Neural cell (in vitro differentiated cells): ENCODE measurements around the gene GRB7.

ENCODE experiments used
- CTCF ChIP-seq: fragments of 450-650 bp; IDR thresholded peaks from 2 replicates; pipeline ENCODE4 v1.5.1; 2014; ENCODE audit warnings: antibody characterized with exemption, mild to moderate bottlenecking, moderate library complexity; ENCODE audit not compliant: poor library complexity, severe bottlenecking
- EP300 ChIP-seq: fragments of 450-650 bp; conservative IDR thresholded peaks from 2 replicates; pipeline ENCODE4 v1.6.1; 2014; ENCODE audit warnings: antibody characterized with exemption, mild to moderate bottlenecking, moderate library complexity; ENCODE audit not compliant: poor library complexity, severe bottlenecking
- EZH2 ChIP-seq: fragments of 200-600, 300-800 bp; shearing (Covaris generic), sonication (generic); IDR thresholded peaks from 2 replicates; pipeline ENCODE4 v1.6.1; 2014; ENCODE audit warnings: antibody characterized with exemption, low read length, borderline replicate concordance, mild to moderate bottlenecking; ENCODE audit not compliant: insufficient read depth, poor library complexity, severe bottlenecking
- MXI1 ChIP-seq: fragments of 450-650 bp; conservative IDR thresholded peaks from 2 replicates; pipeline ENCODE4 v1.6.1; 2014; ENCODE audit warnings: antibody characterized with exemption, mild to moderate bottlenecking; ENCODE audit not compliant: poor library complexity, severe bottlenecking
- POLR2AphosphoS5 ChIP-seq: IDR thresholded peaks from 2 replicates; pipeline ENCODE4 v1.6.1; 2012
- RAD21 ChIP-seq: fragments of 450-650 bp; conservative IDR thresholded peaks from 2 replicates; pipeline ENCODE4 v1.6.1; 2014; ENCODE audit warnings: antibody characterized with exemption, mild to moderate bottlenecking, moderate library complexity
- REST ChIP-seq: IDR thresholded peaks from 2 replicates; pipeline ENCODE4 v1.6.1; 2012; ENCODE audit warnings: borderline replicate concordance

- TF ChIP-seq CTCF = no peak
- TF ChIP-seq REST = no peak
- TF ChIP-seq POLR2AphosphoS5 = no peak
- TF ChIP-seq EP300 = no peak
- TF ChIP-seq RAD21 = no peak
- TF ChIP-seq MXI1 = no peak
- TF ChIP-seq EZH2 = no peak
These were observed 35.5 kb downstream of the GRB7 start for GRCh38 chr17:39772987-39773934.
